ENCODE measurements around the gene FAM53B.
"Not testable (repeated sequence)": the region's sequence is repeated elsewhere in the genome, so short reads cannot be mapped to it uniquely, and the experiment has no call there.

Gene FAM53B

DNA sequence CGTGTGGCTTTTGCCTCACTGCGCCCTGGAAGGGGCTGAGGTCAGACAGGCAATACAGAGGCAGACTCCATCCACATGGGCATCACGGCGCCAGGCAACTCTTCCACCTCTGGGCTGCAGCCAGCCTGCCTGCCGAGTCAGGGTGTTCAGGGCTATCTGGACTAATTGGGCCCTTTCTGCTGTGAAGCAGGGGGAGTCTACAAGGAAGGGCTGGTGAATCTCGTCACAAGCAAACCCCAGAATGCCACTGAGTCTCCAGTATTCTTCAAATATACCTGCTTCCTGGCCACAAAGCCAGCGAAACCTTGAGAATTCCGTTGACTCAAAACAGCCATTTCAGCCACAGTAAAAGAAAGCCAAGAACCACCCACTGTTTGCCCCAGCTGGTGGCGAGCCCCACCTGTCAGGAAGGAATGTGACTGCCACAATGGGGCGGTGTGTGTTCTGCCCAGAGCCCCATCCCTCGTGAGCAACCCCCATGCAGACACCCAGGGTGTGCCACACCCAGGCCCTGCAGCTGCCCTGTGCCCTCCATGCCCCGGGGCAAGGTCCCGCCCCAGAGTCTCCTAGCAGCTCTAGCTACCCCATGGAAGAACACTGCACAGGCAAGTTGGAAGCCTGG, 117.3 kb downstream of the FAM53B start:
- DNase-seq, result no peak

DNA sequence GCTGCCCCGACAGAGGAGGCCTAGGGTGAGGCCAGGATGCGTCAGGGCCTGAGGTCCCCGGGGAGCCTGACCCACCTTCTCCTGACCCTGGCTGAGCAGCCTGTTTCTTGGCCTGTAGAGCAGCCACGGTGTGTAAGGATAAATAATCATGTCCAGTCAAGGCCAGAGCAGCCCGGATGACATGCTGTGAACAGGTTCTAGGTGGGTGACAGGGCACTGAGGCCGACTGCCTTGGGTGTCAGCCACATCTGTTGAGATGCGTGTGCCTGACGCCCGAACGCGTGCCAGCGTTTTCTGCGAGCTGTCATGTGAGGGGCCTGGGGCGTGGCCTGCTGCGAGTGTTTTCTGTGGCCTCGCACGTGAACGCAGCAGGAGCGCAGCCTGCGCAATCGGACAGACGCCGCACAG, 118.3 kb downstream of the FAM53B start:
- DNase-seq, result no peak

DNA sequence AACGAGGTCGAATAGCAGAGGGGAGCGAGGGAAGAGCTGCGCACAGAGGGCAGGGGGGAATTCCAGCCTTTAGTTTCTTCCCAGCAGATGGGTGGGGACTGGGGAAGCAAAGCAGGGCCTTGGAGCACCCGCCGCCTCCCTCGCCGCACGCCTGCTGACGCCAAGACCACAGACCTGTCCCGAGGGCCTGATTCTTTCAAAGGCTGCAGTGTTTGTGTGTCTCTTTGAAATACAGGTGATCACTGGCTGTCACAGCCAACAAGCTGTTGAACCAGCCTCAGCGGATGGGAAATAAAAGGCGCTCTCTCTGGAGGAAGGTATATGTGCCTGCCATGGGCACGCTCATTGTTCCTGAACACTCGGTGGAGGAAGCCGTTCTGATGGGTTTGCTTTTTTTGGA, 119.3 kb downstream of the FAM53B start:
- peak; percentile 22 for DNase-seq

DNA sequence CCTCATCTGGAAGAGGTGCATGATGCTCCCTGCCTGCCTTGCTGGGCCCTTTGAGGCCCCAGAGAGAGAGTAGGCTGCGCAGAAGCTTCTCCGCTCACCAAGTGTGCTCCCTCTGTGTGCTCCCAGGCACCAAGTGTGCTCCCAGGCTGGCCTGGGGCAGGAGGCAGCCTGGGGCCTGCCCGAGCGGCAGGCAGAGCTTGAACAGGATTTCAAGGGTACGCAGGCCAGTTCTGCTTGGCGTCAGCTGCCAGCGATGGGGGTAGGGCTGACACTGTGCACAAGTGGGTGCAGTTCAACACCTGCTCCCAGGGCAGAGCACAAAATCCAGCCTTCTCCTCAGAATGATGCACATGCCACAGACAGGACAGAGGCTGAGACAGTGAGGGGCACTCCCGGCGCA, 119.7 kb downstream of the FAM53B start:
- DNase-seq, result peak; percentile 24

DNA sequence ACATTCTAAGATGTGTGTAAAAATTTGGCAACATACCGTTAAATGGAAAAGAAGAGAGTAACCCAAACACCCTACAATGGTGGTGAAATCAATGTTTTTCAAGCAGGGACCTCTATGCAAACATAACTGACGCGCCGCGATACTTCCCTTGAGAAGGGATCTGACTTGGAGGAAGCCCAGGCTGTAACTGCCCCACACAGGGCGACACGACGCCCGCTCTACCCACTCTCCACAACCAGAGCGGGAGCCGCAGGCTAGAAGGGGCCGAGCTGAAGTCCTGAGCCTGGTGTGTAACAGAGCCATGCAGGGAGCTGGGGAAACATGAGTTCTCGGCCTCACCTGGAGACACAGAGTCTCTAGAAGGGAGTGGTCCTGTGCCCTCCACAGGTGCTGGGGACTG, 120.2 kb downstream of the FAM53B start:
- DNase-seq, result no peak

DNA sequence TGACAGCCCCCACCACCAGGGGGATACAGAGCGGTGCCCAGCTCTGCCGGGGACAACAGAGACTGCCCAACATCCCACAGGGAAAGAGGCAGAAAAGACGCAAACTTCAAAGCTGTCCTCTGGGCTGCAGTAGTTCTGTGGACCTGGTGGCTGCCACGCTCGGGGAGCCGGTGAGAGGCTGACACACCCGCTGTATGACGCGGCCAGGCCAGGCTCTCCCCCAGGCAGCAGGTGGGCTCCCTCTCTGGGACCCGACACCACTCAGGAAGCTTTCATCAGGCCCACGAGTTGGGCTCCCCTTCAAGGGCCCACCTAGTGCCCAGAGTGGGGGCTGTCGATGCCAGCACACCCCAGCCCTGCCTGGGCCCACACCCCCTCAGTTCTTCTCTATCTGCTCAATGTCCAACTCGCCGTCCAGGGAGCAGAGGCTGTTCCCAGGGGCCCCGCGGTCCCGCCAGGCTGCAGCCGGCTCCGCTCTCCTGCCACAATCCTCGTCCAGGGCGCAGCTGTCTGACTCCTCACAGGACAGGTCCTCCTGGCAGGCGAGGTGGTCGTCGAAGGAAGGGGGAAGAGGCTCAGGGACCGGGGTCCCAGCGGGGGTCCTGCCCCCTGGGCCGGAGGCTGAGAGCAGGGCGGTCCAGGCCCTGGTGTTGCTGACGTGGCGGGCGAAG, 121.2 kb downstream of the FAM53B start:
- no peak for DNase-seq

DNA sequence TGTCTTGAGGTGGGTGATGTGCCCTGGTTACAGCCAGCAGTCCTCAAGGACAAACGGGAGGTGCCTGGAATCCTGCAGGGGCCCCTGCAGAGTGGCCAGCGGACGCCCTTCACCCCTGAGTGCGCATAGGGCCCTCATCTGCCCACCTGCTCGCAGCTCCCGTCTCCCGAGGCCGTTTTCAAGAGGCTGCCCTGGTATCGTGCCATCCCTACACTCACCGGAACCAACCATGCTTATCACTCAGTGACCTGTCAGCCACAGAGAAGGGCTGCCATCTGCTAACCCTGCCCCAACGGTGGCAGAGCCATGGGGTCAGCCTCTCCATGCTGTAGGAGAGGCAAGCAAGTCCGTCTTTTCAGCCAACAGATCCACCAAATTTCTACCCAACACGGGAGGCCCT, 122.0 kb downstream of the FAM53B start:
- no peak for DNase-seq

DNA sequence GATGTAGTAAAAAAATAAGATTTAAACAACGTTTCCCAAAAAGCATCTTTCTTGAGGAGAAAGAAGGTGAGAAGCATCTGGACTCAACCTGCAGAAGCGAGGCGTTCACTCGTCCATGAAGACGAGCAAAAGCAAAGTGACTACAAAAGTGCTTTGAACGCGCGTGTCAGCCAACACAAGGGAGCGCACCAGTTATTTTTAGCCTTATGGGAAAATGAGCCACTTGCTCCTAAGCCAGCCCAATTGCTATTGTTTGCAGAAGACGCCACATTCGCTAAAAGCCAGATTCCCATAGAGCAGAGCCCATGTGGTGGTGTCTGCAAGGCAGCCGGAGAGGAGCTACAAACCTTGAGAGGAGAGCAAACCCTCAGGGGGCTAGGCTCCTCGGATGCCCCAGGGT, 122.5 kb downstream of the FAM53B start:
- no peak for DNase-seq

DNA sequence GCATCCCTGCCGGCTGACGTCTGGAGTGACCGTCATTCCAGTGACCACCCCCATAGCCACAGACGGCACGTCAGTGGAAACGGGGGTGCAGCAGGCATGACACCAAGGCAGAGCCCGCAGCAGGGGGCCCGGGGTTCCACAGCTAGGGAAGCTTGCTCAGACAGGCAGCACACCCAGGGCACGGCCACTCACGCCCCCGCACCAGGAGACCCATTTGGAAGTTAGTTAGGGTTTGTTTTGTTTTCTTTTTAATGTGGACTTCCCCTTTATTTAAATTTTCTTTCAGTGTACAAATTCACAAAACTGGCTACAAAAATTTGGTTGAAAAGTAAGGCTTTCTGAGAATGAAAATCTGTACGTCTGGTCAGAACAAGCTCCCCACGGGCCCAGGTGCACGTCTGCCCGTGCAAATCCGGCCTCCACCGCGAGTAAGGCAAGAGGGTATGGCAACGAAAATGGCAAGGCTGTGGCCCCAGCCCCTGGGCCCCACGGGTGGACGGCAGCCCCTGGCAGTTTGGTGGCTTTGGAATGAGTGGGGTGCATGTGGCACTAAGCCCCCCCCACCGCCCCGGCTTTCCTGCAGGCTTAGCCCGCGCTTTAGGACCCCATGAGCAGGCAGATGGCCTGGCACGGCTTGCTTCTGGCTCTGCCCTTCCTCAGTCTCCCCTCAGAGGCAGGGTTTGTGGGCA, 124.2 kb downstream of the FAM53B start:
- DNase-seq, result no peak

DNA sequence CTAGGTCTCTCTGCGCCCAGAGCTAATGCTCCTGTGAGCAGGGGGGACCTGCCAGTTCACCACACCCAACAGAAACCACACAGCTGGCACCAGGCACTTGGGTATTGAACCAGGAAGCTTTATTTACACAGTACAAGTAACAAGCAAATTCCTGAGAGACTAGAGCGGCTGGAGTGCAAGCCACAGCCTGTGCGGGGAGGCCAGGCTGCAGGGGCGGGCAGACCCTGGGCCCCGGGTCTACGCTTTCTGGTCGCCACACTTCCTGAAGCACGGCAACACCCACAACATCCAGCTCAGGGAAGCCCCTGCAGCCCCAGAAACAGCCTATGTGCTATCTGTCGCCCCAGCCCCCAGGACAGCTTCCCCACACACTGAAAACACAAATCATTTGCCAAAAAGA, 125.0 kb downstream of the FAM53B start:
- DNase-seq, result no peak

DNA sequence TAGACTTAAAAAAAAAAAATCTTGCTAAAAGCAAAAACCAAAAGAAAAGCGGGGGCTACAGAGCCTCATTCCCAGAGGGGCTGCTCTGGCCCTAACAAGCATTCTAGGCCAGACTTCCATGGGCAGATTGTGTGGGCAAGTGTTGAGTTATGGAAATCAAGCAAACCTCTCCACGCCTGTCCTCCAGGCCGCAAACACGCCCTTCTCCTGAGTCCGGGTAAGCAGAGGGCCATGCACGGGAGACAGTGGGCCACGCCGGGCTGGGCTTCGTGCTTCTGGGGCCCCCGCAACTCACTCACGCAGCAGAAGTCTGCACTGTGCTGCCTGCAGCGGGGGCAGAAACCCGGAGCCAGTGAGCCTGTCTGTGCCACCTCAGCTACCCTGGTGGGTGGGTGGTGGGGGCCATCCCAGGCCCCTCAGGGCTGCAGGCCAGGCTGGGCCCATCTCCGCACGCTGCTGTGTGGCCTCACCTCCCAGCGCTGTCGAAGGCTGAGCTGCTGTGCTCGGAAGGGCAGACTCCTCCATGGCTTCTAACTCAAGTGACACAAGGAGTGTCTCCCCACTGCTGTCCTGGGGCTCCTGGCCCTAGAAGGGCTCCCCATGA, 125.6 kb downstream of the FAM53B start:
- no peak for DNase-seq

DNA sequence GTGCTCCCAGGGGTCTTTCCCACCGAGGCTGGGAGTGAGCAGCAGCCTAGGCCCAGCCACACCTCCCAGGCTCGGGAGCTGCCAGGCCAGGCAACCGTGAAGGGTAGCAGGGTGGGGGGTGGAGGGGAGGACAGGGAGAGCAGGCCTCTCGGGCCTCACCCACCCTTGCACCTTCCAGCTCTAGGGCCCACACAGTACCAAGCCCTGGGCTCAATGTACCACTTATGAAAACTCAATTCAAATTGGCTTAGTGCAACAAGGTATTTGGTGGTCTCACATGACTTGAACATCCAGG, 127.4 kb downstream of the FAM53B start:
- DNase-seq, result no peak

DNA sequence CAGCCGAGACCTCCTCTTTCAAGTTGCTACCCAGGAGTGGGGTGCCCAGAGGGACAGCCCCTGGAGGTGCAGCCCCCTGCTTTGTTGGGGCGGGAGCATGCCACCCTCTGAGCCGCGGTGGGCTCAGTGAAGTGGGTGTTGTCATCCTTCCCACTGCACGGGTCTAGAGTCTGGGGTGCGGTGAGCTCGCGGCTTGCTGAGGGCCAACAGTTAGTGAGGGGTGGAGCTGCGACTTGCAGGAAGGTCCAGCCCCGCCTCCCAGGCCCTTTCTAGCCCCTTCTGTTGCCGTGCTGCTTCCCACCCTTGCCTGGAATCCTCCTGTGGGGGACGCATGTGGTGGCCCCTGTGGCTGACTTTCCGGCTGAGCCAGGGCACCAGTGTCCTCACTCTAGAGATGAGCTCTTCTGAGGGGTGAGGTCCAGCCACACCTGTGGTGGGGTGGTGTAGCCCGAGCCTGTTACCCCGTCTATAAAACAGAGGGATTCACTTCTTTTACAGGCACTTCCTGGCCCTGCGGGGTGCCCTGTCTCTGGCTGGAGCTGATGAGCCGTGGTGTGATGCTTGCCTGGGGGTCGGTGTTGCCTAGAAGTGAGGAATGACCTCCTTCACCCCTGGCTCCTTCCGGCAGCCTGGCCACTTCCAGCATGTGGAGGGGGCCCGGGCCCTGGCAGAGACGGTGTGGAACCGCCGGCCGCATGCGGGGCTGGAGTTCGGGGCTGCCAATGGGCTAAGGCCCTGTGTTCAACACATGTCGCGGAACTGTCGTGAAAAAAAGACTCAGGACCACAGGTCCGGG, 127.9 kb downstream of the FAM53B start:
- DNase-seq, result no peak

DNA sequence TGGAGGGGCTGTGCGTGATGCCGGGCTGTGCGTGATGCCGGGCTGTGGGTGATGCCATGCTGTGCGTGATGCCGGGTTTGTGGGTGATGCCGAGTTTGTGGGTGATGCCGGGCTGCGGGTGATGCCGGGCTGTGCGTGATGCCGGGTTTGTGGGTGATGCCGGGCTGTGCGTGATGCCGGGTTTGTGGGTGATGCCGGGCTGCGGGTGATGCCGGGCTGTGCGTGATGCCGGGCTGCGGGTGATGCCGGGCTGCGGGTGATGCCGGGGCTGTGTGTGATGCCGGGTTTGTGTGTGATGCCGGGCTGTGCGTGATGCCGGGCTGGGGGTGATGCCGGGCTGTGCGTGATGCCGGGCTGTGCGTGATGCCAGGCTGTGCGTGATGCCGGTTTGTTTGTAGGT, 128.9 kb downstream of the FAM53B start:
- no peak for DNase-seq

DNA sequence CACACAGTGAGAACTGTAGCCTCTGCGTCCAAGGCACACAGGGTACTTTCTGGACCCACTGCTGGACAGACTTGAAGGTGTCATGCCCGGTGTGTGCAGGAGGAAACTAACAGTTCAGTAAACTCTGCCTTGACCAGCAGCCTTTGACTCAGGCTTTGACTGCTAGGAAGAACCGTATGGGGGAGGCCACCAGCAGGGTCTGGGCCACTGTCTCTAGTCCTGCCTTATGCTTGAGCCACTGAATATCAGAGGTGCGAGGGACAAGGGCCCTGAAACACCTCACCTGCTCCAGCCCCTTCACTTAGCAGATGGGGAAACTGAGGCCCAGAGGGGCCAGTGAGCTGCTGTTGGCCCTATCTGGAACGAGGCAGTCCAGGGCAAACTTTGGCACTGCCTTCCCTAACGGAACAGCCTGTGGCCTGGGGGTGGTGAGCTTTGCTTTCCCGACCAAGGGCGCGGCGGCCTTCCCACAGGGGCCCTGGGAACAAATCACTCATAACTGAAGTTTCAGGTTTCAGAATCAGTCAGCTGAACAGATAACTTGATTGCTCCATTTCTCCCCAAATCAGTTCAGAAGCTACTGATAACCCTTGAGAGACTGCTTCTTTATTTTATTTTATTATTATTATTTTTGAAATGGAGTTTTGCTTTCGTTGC, 130.0 kb downstream of the FAM53B start:
- DNase-seq, result no peak

DNA sequence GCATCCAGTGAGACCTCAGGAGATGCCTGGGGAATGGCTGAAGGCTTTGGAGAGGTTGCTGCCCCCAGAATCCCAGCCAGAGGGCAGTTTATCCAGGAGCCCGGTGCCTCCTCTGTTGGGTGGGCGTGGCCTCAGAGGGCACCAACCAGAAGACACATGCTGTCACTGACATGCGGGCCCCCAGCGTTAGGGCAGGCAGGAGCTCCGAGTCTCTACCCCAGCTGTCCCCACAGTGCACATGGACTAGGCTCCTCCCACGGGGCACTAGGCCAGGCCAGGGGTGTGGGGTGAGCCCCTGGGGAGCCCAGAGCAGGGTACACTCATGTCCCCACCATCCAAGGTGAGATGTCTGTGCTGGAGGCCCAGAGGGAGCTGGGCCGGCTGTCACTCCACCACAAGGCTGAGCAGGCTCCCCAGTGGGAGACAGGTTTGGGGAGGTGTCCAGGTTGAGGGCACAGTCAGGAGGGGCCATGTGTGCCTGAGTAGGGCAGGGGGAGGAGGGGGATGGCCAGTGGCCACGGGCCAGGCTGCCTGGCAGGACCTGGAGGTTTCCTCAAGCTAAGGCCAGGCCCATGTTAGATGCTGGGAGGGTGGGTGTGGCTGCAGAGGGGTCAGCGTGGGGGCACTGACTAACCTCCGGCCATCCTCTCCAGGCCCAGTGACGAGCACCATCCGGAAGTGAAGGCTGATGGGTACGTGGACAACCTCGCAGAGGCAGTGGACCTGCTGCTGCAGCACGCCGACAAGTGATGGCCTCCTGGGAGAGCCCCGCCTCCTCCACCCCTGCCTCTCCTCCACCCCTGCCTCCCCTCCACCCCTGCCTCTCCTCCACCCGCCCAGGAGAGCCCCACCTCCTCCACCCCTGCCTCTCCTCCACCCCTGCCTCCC, 131.3 kb downstream of the FAM53B start:
- peak; percentile 19 for DNase-seq

DNA sequence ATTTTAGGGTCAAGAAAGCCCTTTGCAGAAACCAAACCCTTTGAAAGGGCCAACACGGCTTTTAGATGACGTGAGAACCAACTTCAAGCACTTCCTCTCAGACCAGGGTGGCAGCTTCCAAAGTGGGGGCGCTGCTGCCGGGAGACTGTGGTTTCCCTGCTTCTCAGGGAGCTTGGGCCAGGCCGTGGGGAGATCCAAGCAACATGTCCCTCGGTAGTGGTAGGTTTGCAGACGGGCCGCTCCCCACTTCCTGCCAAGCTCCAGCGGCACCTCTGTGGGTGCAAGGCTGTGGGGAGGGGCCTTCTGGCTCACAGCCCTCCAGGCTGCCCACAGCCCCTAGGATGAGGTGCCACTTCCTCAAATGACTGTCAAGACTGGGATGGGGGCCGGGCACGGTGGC, 132.4 kb downstream of the FAM53B start:
- no peak for DNase-seq

DNA sequence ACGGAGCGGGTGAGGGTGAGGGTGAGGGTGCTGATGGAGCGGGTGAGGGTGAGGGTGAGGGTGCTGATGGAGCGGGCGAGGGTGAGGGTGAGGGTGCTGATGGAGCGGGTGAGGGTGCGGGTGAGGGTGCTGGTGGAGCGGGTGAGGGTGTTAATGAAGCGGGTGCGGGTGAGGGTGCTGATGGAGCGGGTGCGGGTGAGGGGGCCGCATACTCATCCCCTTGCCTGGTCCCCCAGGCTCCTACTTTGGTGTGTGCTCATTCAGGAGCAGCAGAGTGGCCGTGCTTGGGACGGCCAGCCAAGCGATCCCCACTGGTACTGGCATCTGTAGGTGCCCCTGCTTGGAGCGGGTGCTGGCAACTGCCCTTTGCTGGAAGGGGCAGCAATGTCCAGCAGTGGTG, 133.3 kb downstream of the FAM53B start:
- DNase-seq, result not testable (repeated sequence)

DNA sequence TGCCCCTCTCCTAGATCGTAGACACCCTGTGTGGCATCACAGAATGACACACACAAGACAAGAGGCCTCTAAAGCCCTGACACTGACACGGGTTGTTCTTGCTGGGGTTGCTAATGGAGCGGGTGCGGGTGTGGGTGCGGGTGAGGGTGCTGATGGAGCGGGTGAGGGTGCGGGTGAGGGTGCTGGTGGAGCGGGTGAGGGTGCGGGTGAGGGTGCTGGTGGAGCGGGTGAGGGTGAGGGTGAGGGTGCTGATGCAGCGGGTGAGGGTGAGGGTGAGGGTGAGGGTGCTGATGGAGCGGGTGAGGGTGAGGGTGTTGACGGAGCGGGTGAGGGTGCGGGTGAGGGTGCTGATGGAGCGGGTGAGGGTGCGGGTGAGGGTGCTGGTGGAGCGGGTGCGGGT, 134.0 kb downstream of the FAM53B start:
- DNase-seq, result not testable (repeated sequence)

DNA sequence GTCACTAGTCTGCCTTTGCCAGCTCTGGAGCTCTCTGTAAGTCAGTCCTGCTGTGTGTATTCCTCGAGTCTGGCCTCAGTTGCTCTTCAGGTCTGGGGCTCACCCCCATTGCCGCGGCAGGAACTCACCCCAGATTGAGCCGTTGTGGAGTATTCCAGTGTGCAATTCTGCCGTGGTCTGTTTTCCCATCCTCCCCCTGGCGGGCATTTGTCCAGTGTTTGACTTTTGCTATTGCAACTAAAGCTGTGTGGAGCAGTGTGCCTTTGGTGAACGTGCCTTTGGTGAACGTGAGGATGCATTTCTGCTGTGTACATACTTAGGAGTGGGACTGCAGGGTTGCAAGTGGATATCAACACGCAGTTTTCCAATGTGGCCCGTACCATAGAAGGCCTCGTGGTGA, 134.5 kb downstream of the FAM53B start:
- no peak for DNase-seq

DNA sequence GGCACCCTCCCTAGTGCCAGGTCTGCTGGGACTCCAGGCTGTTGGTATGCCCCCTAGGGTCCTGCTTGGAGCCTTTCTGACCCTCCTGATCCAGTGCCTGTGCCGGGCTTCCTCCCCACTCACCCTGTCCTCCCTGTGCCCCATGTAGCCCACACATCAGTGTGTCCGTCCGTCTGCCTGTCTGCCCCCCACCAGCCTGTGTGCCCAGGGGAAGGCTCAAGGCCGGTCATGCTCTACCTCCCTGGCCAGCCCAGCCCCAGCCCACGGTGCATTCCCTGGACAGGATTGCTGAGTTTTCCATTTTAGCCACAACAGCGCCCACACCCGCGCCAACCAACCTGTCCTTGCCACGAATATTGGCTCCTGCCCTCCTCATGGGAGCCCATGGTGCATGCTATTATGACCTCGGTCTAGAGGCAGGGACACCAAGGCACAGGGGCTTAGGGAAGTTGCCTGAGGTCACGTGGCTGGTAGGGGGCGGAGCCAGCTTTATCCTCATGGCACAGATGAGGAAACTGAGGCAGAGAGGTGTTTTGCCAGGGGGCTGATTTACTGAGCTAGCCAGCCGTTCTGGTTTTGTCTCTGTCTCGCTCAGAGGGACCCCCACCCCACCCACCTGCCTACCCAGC, 136.0 kb downstream of the FAM53B start:
- DNase-seq, result no peak

Measured in NCI-H2171 (cell line).